Choroid plexus epithelial cell (primary cell): Measurements from ENCODE around the gene FNDC11.
A peak's percentile ranks its signal among the peaks of the same experiment; 100 is the strongest.

Experiments
- DNase-seq: peaks from one replicate; pipeline ENCODE4 v3.0.0-alpha.2; 2010; ENCODE audit warnings: low read depth
- H3K4me3 ChIP-seq: 2 replicates; pipeline ENCODE4 v1.5.1; 2011; ENCODE audit warnings: low read depth, mild to moderate bottlenecking, control low read depth, low read length, moderate library complexity
- TF ChIP-seq, protein P1 (sequence below): conservative IDR thresholded peaks from 2 replicates; pipeline ENCODE4 v1.5.1; 2011; ENCODE audit warnings: low read depth, mild to moderate bottlenecking, control low read depth, inconsistent platforms, low read length, moderate library complexity

FNDC11 gene

DNA sequence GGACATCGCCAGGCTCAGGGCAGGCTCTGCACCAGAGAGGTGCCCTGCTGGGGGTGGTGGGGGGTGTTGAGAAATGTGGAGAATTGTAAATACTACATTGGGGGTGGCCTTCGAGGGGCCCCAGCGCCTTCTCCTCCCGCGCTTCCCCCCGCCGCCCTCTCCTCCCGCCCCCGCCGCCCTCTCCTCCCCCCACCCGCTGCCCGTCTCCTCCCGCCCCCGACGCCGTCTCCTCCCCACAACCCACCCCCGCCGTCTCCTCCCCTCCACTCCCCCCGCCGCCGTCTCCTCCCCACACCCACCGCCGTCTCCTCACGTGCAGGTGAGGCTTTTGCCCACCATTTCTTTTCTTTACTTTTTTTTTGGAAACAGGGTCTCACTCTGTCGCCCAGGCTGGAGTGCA lies 4.9 kb upstream of the FNDC11 start:
- no peak for DNase-seq
- no peak overlapping the region for H3K4me3 ChIP-seq
- TF ChIP-seq, protein P1, sequence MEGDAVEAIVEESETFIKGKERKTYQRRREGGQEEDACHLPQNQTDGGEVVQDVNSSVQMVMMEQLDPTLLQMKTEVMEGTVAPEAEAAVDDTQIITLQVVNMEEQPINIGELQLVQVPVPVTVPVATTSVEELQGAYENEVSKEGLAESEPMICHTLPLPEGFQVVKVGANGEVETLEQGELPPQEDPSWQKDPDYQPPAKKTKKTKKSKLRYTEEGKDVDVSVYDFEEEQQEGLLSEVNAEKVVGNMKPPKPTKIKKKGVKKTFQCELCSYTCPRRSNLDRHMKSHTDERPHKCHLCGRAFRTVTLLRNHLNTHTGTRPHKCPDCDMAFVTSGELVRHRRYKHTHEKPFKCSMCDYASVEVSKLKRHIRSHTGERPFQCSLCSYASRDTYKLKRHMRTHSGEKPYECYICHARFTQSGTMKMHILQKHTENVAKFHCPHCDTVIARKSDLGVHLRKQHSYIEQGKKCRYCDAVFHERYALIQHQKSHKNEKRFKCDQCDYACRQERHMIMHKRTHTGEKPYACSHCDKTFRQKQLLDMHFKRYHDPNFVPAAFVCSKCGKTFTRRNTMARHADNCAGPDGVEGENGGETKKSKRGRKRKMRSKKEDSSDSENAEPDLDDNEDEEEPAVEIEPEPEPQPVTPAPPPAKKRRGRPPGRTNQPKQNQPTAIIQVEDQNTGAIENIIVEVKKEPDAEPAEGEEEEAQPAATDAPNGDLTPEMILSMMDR = no peak

DNA sequence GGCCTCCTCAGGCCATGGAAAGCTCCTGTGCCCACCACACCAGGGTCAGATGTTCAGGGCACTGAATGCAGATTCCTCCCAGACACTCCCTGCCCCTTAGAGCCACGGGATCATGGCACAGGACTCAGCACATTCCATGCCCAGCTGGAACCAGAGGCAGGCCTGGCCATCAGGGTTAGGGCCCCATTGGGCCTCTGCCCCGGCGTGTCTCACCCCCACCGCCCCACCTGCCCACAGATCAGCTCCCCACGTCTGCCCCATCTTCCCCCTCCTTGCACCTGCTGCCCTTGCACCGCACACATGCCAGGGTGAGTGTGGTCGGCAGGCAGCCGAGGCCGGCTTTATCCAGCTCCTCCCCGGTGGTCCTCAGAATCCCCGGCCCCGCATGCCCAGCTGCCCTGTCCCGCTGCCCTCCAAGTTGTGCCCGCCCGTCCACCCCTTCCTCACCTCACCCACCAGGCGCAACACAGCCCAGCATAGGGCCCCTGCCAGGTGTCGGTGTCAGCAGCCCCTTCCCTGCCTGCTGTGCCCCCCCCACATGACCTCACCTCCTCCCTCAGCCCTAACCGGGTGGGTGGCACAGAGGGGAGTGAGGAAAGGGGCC lies 4.2 kb upstream of the FNDC11 start:
- H3K4me3 ChIP-seq = no peak overlapping the region
- TF ChIP-seq, protein P1 = no peak
- DNase-seq = no peak

DNA sequence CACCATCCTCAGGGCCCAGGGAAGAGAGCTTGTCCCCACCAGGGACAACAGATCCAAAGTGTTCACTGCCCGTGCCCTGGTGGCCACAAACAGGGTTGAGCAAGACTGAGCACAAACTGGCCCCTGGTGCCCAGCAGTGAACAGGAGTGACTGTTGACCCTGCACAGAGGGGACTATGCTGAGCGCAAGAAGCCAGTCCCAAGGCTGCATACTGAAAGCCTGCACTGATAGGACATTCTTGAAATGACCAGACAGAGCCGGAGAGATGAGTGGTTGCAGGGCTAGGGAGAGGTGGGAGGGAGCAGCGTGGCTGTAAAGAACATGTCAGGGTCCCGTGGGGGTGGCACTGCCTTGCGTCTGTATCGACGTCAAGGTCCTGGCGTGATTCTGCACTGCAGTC lies 2.9 kb upstream of the FNDC11 start:
- TF ChIP-seq, protein P1 = no peak
- DNase-seq = no peak
- no peak overlapping the region for H3K4me3 ChIP-seq

GRCh38 chr20:63552481-63553249 lies 1.3 kb upstream of the FNDC11 start:
- DNase-seq = no peak
- no peak overlapping the region for H3K4me3 ChIP-seq

DNA sequence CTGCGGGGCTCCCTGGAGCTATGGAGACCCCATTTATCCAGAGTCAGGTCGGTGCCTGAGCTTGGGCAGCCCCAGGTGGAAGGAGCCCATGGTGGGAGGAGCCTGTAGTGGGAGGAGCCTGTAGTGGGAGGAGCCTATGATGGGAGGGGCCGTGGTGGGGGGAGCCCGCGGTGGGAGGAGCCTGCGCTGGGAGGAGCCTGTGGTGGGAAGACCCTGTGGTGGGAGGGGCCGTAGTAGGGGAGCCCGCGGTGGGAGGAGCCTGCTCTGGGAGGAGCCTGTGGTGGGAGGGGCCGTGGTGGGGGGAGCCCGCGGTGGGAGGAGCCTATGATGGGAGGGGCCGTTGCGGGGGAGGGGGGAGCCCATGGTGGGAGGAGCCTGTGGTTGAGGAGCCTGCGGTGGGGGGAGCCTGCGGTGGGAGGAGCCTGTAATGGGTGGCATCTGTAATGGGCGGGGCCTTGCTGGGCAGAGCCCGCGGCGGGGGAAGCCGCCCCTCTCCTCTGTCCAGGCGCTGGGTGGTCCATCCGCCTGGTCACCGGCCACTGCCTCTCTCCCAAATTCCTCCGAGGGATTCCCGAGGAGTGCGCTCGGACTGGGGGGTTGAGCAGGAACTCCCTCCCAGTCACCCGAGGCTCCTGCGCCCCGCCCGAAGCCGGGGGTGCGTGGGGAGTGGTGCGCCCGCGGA lies 567 bp upstream of the FNDC11 start:
- TF ChIP-seq, protein P1 = no peak
- H3K4me3 ChIP-seq = peak overlapping the region; percentile 56
- peak; percentile 85 for DNase-seq

More at GRCh38 chr20:63552481-63553249, 1.3 kb upstream of the FNDC11 start:
- TF ChIP-seq, protein P1 = no peak

GRCh38 chr20:63554361-63555278 lies 661 bp downstream of the FNDC11 start:
- TF ChIP-seq, protein P1 = no peak
- H3K4me3 ChIP-seq = no peak overlapping the region
- no peak for DNase-seq
